Measurements from ENCODE around the gene SULT4A1.

GRCh38 chr22:43883012-43883661 lies 20.8 kb upstream of the SULT4A1 start:
- TF ChIP-seq, protein P1, sequence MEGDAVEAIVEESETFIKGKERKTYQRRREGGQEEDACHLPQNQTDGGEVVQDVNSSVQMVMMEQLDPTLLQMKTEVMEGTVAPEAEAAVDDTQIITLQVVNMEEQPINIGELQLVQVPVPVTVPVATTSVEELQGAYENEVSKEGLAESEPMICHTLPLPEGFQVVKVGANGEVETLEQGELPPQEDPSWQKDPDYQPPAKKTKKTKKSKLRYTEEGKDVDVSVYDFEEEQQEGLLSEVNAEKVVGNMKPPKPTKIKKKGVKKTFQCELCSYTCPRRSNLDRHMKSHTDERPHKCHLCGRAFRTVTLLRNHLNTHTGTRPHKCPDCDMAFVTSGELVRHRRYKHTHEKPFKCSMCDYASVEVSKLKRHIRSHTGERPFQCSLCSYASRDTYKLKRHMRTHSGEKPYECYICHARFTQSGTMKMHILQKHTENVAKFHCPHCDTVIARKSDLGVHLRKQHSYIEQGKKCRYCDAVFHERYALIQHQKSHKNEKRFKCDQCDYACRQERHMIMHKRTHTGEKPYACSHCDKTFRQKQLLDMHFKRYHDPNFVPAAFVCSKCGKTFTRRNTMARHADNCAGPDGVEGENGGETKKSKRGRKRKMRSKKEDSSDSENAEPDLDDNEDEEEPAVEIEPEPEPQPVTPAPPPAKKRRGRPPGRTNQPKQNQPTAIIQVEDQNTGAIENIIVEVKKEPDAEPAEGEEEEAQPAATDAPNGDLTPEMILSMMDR (IDR thresholded peaks at IDR 0.05) = peak in 6 of 7 experiments; percentile 16 to 38 (median 26)
- no peak for TF ChIP-seq POLR2A (IDR thresholded peaks at IDR 0.05)

Data from body of pancreas (tissue), 4 donors.